Anterior cingulate cortex (tissue), 58 donors: ENCODE measurements around the gene ABCG2.

Experiments used
- DNase-seq, 58 donors: peaks; one replicate each; lab custom pipeline; 2025; lab: John Stamatoyannopoulos, UW

Gene ABCG2

GRCh38 chr4:88158489-88159228, at the start of gene ABCG2:
Gene ABCG2, minus strand, starts transcription at chr4:88158639. Its CDS starts 18,644 bp downstream, at chr4:88139995.
- peak in 19 of 58 donors; percentile 1 to 36 (median 5) for DNase-seq

- DNase-seq: no peak
Observed at GRCh38 chr4:88208156-88208555, 49.7 kb upstream of the ABCG2 start.

GRCh38 chr4:88207171-88207570, 48.7 kb upstream of the ABCG2 start:
- DNase-seq: no peak

GRCh38 chr4:88204882-88205281, 46.4 kb upstream of the ABCG2 start:
- no peak for DNase-seq

- DNase-seq: no peak
Observed at GRCh38 chr4:88202443-88202842, 44.0 kb upstream of the ABCG2 start.

- no peak for DNase-seq
Observed at GRCh38 chr4:88200186-88200585, 41.7 kb upstream of the ABCG2 start.

- DNase-seq: no peak
Observed at GRCh38 chr4:88196523-88197185, 38.2 kb upstream of the ABCG2 start.

- DNase-seq: no peak
Observed at GRCh38 chr4:88196013-88196365, 37.5 kb upstream of the ABCG2 start.

GRCh38 chr4:88195328-88196012, 37.0 kb upstream of the ABCG2 start:
- no peak for DNase-seq

GRCh38 chr4:88191404-88191803, 33.0 kb upstream of the ABCG2 start:
- no peak for DNase-seq

- DNase-seq: no peak
Observed at GRCh38 chr4:88189881-88190585, 31.6 kb upstream of the ABCG2 start.

- no peak for DNase-seq
Observed at GRCh38 chr4:88189418-88189738, 30.9 kb upstream of the ABCG2 start.

- no peak for DNase-seq
Observed at GRCh38 chr4:88188738-88189417, 30.4 kb upstream of the ABCG2 start.

- no peak for DNase-seq
Observed at GRCh38 chr4:88187766-88188165, 29.3 kb upstream of the ABCG2 start.

GRCh38 chr4:88185906-88186305, 27.5 kb upstream of the ABCG2 start:
- no peak for DNase-seq

GRCh38 chr4:88179261-88179660, 20.8 kb upstream of the ABCG2 start:
- DNase-seq: no peak

- no peak for DNase-seq
Observed at GRCh38 chr4:88178626-88179231, 20.3 kb upstream of the ABCG2 start.

GRCh38 chr4:88177983-88178625, 19.7 kb upstream of the ABCG2 start:
- DNase-seq: peak in 5 of 58 donors; percentile 0 to 7 (median 1)

- DNase-seq: no peak
Observed at GRCh38 chr4:88172987-88173386, 14.5 kb upstream of the ABCG2 start.

GRCh38 chr4:88171206-88171605, 12.8 kb upstream of the ABCG2 start:
- DNase-seq: no peak
